Stimulated activated CD4-positive, alpha-beta T cell treated with anti-CD3 and anti-CD28 coated beads, TNF-alpha, amount 100 ng/mL, for 48 hours (primary cell): ENCODE results near the gene SPATA6.
"Not testable (repeated sequence)": the region's sequence is repeated elsewhere in the genome, so short reads cannot be mapped to it uniquely, and the experiment has no call there.

ENCODE experiments used
- DNase-seq, 3 donors: peaks; one replicate each; pipeline ENCODE4 v3.0.0-alpha.2; 2020; ENCODE audit warnings: low read depth in 3 of 3

SPATA6 gene

DNA sequence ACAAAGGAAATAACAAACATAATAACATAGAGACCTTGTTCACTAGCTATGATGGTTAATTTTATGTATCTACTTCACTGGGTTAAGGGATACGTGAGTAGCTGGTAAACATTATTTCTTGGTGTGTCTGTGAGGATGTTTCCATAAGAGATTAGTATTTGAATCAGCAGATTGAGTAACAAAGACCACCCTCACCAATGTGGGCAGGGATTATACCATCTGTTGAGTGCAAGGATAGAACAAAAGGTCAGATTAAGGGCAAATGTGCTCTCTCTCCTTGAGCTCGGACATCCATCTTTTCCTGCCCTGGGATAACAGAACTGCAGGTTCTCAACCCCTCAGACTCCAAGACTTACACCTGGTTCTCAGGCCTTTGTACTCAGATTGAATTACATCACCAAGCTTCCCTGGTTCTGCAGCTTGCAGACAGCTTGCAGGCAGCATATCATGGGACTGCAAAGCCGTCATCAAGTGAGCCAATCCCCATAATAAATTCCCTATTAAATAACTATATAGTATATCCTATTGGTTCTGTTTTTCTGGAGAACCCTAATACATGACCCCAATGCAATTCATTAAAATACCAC, 9.2 kb downstream of the SPATA6 start:
- DNase-seq: no peak

DNA sequence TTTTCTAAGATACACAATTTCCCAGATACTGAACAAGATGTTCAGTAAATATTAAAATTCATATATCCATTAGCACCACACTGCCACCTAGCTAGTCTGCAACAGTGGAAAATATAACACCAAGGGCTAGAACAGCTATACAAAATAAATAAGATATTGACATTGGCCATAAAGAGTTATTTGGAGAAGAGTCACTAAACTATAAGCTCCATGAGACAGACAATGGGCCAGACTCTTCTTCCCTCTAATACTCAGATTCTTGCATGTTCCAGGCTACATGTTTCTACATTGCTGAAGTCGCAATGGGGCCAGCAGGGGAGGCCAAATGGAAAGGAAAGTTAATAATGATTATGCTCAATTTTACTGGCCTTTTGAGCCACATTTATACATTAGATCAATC, 21.5 kb downstream of the SPATA6 start:
- no peak for DNase-seq

DNA sequence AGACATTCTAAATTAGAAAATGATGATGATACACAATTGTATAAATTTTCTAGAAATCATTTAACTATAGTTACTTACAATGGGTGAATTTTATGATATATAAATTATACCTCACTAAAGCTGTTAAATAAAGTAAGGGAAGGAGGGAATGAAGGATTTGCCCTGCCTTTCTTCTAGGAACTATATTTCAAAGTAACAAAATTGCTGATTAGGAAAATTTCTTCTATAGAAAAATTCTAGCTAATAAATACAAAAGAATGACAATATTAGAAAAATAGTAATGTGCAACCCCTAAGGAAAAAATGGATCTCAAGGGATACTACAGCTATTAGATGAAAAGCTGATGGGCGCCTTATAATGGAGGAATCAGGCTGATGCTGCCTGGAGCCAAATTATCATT, 23.1 kb downstream of the SPATA6 start:
- no peak for DNase-seq

DNA sequence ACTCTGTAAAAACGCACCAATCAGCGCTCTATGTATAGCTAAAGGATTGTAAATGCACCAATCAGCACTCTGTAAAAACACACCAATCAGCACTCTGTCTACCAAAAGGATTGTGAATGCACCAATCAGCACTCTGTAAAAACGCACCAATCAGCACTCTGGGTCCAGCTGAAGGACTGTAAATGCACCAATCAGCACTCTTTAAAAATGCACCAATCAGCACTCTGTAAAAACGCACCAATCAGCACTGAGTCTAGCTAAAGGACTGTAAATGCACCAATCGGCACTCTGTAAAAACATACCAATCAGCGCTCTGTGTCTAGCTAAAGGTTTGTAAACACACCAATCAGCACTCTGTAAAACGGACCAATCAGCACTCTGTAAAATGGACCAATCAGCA, 27.8 kb downstream of the SPATA6 start:
- DNase-seq: not testable (repeated sequence)

DNA sequence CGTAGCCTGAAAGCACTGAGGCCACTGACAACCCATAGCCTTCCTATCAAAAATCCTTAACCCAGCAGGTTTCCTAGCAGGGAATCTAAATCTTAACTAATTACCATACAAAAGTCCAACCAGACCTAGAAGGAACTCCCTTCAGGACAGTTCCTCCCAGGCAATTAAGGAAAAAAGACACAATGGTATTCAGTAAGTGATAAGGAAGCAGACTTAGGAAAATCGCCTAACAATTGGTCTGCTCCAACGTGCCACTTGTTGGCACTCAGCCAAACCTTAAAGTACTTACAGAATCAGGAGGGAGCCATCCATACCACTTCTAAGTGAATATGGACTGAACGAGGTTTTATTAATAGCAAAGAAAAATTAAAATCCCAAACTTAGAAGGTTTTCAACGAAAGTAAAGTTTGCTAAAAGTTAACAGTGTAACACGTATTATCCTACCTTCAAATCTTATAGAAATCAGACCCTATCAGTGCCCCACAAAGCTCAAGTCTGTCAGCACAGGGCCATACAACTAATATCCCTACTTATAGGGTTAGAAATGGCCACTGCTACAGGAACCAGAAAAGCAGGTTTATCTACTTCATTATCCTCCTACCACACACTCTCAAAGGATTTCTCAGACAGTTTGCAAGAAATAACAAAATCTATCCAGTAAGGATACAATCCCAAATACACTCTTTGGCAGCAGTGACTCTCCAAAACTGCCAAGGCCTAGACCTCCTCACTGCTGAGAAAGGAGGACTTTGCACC, 29.0 kb downstream of the SPATA6 start:
- no peak for DNase-seq

DNA sequence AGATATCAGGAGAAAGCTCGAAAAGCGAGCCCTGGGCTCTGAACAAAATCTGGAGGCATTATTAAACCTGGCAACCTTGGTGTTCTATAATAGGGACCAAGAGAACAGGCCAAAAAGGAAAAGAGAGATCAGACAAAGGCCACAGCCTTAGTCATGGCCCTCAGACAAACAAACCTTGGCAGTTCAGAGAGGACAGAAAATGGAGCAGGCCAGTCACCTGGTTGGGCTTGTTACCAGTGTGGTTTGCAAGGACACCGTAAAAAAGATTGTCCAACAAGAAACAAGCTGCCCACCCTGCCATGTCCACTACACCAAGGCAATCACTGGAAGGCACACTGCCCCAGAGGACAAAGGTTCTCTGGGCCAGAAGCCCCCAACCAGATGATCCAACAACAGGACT, 31.2 kb downstream of the SPATA6 start:
- DNase-seq: not testable (repeated sequence)

DNA sequence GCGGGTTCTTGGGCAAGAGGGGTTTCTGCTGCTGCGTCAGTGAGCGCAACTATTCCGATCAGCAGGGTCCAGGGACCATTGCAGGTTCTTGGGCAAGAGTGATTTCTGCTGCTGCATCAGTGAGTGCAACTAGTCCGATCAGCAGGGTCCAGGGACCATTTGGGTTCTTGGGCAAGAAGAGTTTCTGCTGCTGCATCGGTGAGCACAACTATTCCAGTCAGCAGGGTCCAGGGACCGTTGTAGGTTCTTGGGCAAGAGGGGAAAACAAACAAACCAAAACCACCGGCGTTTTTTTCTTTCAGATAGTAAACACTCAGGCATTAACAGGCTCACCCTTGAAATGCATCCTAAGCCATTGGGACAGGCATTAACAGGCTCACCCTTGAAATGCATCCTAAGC, 32.6 kb downstream of the SPATA6 start:
- DNase-seq: no peak

DNA sequence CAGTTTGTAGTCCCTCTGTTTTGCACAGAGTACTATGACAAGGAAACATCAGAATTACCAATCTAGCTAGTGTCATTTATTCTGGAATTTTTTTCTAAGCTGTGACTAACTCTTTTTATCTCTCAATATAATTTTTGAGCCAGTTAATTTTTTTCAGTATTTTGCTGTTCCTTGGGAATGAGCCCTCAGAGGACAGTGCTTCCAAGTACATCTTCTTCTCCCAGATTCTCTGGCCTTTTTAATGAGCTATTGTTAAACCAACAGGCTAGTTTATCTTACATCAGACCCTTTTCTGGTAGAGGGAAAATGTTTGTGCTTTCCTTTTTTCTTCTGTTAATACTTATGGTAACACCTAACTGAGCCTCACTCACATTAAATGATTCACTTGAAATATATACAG, 34.6 kb downstream of the SPATA6 start:
- not testable (repeated sequence) for DNase-seq

DNA sequence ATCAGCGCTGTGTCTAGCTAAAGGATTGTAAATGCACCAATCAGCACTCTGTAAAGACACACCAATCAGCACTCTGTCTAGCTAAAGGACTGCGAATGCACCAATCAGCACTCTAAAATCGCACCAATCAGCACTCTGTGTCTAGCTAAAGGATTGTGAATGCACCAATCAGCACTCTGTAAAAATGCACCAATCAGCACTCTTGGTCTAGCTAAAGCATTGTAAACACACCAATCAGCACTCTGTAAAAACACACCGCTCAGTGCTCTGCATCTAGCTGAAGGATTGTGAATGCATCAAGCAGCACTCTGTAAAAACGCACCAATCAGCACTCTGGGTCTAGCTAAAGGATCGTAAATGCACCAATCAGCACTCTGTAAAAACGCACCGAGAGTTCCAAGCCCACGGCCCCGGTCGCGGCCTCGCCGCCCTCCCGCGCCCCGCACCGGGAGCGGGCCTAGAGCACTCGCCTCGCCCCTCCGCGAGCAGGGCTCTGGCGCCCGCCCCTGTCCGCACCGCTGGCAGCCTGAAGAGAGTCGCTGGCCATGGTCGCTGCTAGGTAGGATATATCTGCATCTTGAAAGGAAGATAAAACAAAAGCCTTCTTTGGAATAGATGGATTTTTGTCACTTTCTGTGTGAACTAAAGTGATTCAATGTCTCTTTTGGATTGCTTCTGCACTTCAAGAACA, 36.5 kb downstream of the SPATA6 start:
- DNase-seq: not testable (repeated sequence)

DNA sequence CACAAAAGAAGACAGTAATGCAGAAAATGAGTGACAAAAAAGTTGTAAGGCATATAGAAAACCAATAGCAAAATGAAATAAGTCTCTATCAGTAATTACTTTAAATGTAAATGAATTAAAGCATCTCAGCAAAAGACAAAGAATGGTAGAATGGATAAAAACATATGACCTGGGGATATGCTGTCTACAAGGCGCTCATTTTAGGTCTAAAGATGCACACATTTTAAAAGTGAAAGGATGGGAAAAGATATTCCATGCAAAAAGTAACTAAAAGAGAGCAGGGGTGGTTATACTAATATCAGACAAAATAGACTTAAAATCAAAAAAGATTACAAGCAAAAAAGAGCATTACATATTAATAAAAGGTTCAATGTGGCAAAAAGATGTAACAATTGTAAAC, 41.2 kb downstream of the SPATA6 start:
- no peak for DNase-seq

DNA sequence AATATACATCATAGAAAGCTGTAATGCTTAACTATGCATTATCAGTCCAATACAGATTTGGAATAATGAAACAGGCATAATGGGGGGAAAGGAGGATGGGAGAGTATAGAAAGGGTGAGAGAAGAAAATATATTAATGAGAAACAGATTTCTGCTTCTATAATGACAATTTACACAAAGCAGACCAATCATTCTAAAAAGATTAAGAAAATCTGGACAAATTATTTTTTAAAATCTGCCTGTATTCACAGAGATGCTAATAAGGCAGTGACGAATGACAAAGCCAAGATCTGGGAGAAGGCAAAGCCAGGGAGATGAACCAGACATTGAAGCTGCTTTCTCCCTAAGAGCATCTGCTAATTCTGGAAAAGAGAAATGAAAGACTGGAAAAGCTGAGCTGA, 50.0 kb downstream of the SPATA6 start:
- no peak for DNase-seq

DNA sequence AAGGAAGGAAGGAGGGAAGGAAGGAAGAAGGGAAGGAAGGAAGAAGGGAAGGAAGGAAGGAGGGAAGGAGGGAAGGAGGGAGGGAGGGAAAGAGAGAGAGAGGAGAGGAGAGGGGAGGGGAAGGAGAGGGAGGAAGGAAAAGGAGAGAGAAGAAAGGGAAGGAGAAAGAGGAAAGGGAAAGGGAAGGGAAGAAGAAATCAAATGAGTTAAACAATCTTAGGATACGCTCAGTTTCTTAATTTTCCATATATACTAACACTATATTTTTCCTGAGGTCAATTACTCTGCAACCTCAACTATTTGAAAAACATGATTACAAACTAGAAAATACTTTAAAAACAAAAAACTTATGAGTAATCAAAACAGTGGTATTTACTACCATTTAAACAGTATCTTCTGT, 53.3 kb downstream of the SPATA6 start:
- no peak for DNase-seq

DNA sequence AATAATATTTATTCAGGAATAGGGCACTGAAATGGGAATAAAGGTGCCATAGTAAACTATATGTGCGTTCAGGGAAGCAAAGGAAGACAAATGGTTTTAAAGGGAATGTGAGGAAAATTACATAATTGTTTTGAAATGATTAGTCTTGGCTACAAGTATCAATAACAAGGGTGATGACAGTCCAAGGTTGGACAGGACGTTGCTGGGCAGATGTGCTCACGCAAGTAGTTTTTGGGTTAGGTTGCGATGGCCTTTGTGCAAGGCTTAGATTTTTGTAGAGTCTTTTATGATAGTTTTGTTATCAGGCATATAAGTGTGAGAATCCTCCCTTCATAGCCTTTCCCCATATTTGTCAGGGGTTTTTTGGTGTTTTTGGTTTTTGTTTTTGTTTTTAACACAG, 57.0 kb downstream of the SPATA6 start:
- no peak for DNase-seq

DNA sequence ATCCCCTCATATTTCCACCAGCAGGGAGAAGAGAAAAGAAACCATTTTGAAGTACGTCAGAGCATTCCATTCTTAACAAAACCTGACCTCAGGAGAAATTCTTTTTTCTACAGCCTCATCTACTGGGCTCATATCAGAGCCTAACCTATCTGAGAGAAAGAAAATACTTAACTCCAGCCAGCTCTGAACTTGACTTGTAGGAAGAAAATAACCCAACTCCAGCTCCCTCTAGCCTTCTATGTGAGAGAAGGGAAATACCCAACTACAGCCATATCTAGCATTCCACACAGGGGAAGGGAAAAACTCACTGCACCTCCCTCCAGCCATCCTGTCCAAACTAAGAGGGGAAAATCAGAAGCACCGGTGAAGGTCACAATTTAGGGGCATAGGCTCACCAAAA, 57.7 kb downstream of the SPATA6 start:
- no peak for DNase-seq

DNA sequence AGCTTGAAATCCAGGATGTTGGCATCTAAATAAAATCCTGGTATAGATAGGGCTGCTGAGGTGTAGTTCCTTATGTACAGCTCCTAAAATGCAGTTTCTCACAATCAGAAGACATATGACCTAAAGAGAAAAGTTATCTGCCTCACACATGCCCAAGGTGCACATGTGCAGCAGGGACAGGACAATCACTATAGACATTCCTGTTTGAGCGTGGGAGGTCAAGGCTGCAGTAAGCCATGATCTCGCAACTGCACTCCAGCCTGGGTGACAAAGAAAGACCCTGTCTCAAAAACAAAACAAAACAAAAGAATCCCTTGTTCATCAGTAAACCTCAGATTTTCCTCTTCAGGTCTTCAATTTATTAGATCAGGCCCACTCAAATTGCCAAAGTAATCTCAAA, 66.1 kb downstream of the SPATA6 start:
- no peak for DNase-seq

DNA sequence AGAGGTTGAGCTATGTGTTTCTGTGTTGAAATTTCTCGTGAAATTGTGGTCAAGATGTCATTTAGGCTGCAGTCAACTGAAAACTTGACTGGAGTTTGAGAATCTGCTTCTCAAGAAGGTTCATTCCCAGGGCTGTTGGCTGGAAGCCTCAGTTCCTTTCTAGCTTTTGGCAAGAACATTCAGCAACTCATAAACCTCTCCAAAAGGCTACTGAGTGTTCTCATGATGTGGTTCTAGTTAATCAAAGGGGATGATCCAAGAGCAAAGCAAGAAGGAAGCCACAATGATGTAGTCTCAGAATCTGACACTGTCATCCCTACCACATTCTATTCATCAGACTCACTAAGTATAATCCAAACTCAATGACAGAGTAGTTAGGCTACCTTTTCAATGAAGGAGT, 66.6 kb downstream of the SPATA6 start:
- DNase-seq: no peak

DNA sequence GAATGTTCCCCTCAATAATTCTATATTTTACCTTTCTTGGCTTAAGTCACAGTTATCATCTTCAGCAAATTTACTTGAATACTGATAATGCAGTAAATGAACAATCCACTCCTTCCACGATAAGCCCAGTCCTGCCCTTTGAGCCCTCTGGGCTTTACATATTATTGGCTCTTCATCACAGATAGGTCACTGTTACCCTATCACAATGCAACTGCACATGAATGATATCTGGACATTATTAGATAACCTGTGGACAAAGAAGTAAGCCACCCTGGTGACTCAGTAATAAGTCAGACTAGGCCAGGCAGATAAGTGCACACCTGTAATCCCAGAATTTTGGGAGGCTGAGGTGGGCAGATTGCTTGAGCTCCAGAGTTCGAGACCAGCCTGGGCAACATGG, 69.4 kb downstream of the SPATA6 start:
- no peak for DNase-seq

DNA sequence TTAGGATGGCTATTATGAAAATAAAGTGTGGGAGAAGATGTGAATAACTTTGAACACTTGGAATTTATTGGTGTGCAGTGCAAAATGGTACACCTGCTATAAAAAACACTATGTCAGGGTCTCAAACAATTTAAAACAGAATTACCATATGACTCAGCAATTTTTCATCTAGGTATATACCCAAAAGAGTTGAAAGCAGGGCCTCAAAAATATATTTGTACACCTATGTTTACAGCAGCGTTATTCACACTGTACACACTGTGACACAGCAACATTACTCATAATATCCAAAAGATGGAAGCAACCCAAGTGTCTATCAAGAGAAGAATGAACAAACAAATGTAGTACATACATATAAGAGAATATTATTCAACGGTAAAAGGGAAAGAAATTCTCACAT, 75.8 kb downstream of the SPATA6 start:
- DNase-seq: no peak

DNA sequence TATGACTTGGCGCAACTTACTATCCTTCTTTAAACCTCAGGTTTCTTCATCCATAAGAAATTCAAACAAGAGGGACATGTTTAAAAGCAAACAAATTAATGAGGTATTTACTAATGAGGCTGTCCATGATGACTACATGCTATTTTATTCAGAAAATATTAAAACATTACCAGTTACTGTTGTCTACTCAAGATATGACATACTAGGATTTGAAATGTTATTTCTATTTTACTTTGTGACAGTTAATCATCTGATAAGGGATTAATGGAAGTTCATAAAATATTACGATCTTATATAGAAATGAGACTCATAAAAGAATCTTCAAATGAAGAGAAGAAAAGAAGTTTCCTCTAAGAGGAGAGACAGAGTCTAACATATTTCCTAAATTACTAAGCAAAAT, 80.1 kb downstream of the SPATA6 start:
- DNase-seq: no peak

DNA sequence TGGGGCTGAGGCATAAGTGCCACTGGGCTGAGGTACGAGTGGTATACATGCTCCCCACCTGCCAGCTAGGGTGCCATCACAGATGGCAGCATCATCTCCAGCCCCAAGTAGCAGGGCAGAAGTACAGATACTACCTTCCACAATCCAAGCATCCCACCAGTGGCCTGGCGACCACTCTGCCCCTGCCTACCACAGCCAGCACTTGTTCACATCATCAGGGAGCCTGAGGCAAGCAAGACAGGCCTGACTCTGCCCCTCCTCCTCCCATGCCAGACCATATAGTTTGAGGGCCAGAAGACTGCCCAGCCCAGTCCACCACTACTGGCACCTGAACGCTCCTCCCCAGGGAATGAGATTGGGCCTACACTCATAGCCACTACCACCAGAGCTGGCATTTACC, 84.6 kb downstream of the SPATA6 start:
- DNase-seq: no peak

DNA sequence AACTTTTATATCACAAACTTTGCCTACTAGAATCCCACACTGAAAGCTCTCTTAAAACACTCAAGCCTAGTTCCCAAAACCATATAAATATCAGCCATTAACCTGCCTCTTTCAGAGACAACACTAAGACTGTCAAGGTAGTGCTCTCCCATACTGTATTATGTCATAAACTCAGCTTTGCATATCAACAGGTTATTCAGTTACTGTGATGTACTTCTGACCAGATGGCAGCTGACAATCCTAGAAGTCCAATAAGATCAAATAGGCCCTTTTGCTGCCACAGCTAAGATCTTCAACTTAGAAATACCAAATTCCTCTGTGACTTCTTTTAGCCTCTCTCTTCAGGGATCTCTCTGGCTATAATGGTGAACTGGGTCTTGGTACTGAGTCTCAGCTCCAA, 97.2 kb downstream of the SPATA6 start:
- DNase-seq: no peak

DNA sequence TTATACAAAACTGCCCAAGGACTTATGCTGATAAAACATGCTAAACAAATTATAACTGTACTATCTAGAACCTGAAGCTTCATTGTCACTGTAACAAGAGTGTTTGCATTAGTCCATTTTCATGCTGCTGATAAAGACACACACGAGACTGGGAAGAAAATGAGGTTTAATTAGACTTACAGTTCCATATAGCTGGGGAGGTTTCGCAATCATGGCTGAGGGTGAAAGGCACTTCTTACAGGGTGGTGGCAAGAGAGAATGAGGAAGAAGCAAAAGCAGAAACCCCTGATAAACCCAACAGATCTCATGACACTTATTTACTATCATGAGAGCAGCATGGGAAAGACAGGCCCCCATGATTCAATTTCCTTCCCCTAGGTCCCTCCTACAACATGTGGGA, 100.4 kb downstream of the SPATA6 start:
- no peak for DNase-seq

DNA sequence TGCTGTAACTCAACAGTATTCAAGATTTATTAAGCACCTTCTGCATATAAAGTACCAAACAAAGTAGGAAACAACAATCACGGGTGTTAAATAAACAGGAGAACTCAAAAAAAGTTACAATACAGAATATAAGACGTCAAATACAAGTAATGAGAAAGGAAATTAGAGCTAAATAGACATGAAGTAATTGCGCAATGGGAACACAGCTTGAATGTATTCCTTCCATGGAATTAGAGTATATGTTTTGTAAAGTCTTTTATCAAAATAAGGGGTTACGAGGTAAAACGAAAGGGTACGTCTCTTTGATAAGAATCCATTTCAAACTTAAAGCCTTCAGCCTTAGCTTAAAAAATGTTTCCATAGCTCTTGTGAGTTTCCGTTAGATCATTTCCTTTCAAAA, 109.1 kb downstream of the SPATA6 start:
- no peak for DNase-seq
